GM12801 (cell line): ENCODE results near the gene TMTC2.

Experiments
- CTCF ChIP-seq: IDR thresholded peaks from one replicate; pipeline ENCODE4 v1.5.1; 2011; ENCODE audit warnings: control low read depth; ENCODE audit not compliant: insufficient read length; ENCODE audit errors: extremely low read depth

The TMTC2 gene

GRCh38 chr12:83172866-83173649 lies 486.4 kb downstream of the TMTC2 start:
- TF ChIP-seq CTCF = no peak

GRCh38 chr12:83179999-83180398 lies 493.3 kb downstream of the TMTC2 start:
- no peak for TF ChIP-seq CTCF

GRCh38 chr12:83181074-83181473 lies 494.4 kb downstream of the TMTC2 start:
- TF ChIP-seq CTCF = no peak

- no peak for TF ChIP-seq CTCF
Measured at GRCh38 chr12:83183132-83183531, 496.4 kb downstream of the TMTC2 start.
